ENCODE results near the gene CECR2. TPM values are rescaled to one million over a fixed set of nuclear protein-coding genes. Genes with fewer than 3 reads are reported as not detected.

CECR2 gene
- total RNA-seq, 1 experiment from 2014 or later = 111 TPM

- 0 out of 2 replicates have a peak, but pooled peaks cover 3% of the 10 kb centered on the region for H3K9me3 Mint-ChIP-seq
Measured at GRCh38 chr22:17322511-17322910, 46.7 kb upstream of the CECR2 start.

More at GRCh38 chr22:17322511-17322910, 46.7 kb upstream of the CECR2 start:
- Mint-ChIP-seq H3K4me1 (peaks cover 19% of the 10 kb centered on the region), H3K27ac (no peak overlapping the region), H3K27me3 (ENCODE audit: low read depth) (no peaks in the 10 kb centered on the region; the same call in 1 of the 2 replicates), H3K36me3 (no peaks in the 10 kb centered on the region), H3K4me3 (no peak overlapping the region)
- no peak for DNase-seq (ENCODE audit: low spot score)
- TF ChIP-seq NR3C1 (CRISPR knock-in tag; conservative IDR thresholded peaks at IDR 0.05; ENCODE audit: low read depth) (no peak), ARID4B (CRISPR knock-in tag; IDR thresholded peaks at IDR 0.05; ENCODE audit: borderline replicate concordance) (no peak), ZNF396 (CRISPR knock-in tag; IDR thresholded peaks at IDR 0.05; ENCODE audit: borderline replicate concordance) (no peak), ZNF416 (CRISPR knock-in tag; IDR thresholded peaks at IDR 0.05) (no peak), NFATC4 (CRISPR knock-in tag; IDR thresholded peaks at IDR 0.05) (no peak), ZNF121 (CRISPR knock-in tag; IDR thresholded peaks at IDR 0.05) (no peak), ZNF512 (CRISPR knock-in tag; IDR thresholded peaks at IDR 0.05; ENCODE audit: borderline replicate concordance) (no peak), CREM (CRISPR knock-in tag; IDR thresholded peaks at IDR 0.05) (no peak), ESRRA (CRISPR knock-in tag; IDR thresholded peaks at IDR 0.05; ENCODE audit: borderline replicate concordance) (no peak), ATF6 (CRISPR knock-in tag; IDR thresholded peaks at IDR 0.05) (no peak), FOXP1 (CRISPR knock-in tag; IDR thresholded peaks at IDR 0.05; ENCODE audit: borderline replicate concordance) (no peak), MYBL2 (CRISPR knock-in tag; IDR thresholded peaks at IDR 0.05) (no peak)
- TF ChIP-seq, protein P1, sequence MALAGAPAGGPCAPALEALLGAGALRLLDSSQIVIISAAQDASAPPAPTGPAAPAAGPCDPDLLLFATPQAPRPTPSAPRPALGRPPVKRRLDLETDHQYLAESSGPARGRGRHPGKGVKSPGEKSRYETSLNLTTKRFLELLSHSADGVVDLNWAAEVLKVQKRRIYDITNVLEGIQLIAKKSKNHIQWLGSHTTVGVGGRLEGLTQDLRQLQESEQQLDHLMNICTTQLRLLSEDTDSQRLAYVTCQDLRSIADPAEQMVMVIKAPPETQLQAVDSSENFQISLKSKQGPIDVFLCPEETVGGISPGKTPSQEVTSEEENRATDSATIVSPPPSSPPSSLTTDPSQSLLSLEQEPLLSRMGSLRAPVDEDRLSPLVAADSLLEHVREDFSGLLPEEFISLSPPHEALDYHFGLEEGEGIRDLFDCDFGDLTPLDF (CRISPR knock-in tag; IDR thresholded peaks at IDR 0.05) = no peak
- TF ChIP-seq, protein P2, sequence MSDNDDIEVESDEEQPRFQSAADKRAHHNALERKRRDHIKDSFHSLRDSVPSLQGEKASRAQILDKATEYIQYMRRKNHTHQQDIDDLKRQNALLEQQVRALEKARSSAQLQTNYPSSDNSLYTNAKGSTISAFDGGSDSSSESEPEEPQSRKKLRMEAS (CRISPR knock-in tag; IDR thresholded peaks at IDR 0.05) = no peak
- ChIA-PET CTCF (no interaction called here), POLR2A (no interaction called here)
- ATAC-seq = no peak

All from WTC11 (cell line).